ENCODE measurements around the gene MSANTD1. TPM values are rescaled to one million over a fixed set of nuclear protein-coding genes. Genes with fewer than 3 reads are reported as not detected.

Gene MSANTD1
- total RNA-seq, result under 1 TPM; 0.87 to 0.94 TPM

- H3K9me3 Mint-ChIP-seq, result no peaks in the 10 kb centered on the region
- ChIA-PET CTCF (no interaction called here), POLR2A (interaction anchor here (0.7 kb wide), 1 partner anchor 14 kb away, joined by 3 read pairs; no protein-coding TSS in a partner anchor)
- no peak for DNase-seq
- no peaks in the 10 kb centered on the region for H3K27me3 Mint-ChIP-seq
- no peaks in the 10 kb centered on the region for H3K36me3 Mint-ChIP-seq (ENCODE audit: low read depth)
- H3K27ac Mint-ChIP-seq, result no peak within 1 kb of the TSS
- no peak within 1 kb of the TSS for H3K4me3 Mint-ChIP-seq
- H3K4me1 Mint-ChIP-seq, result no peaks in the 10 kb centered on the region
Measured at GRCh38 chr4:3248811-3249661, at the start of gene MSANTD1. MSANTD1 (plus strand) TSS chr4:3249159; CDS start chr4:3249223, 64 bp downstream.

DNA sequence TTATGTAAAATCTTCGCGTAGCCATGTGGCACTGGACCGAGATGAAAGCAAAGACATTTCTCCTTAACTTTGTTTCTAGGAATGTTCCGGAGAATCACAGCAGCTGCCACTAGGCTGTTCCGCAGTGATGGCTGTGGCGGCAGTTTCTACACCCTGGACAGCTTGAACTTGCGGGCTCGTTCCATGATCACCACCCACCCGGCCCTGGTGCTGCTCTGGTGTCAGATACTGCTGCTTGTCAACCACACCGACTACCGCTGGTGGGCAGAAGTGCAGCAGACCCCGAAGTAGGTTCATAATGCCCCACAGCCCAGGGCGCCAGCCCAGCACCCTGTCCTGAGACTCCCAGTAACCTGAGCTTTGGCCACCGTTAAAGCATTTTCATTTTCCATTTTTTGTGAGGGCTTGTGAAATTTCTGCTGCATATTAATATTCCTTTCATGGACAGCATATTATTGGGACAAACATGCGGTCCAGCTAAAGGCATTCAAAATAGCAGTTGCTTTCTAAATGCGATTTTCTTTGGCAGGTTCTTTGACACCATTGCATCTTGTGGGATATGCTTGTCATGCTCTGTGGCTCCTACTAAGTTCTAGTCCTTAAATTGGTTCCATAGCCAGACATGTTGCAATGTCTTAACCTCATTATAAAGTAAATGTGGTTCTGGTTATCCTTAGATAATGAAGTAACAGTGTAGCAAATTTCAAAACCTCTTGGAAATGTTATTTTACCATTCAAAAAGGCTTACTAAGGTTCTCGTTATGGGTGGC, 49.1 kb upstream of the MSANTD1 start:
- H3K4me1 Mint-ChIP-seq, result peaks cover 76% of the 10 kb centered on the region
- DNase-seq, result no peak
- POLR2A ChIA-PET, result no interaction called here
- no peak overlapping the region for H3K27ac Mint-ChIP-seq
- no peaks in the 10 kb centered on the region for H3K9me3 Mint-ChIP-seq
- CTCF ChIA-PET, result interaction anchor here (1.1 to 5.1 kb wide), 5 partner anchors 8 to 87 kb away, joined by 3 to 19 read pairs (median 3); no protein-coding TSS in a partner anchor
- no peak overlapping the region for H3K4me3 Mint-ChIP-seq
- peaks cover 57% of the 10 kb centered on the region for H3K36me3 Mint-ChIP-seq (ENCODE audit: low read depth)
- H3K27me3 Mint-ChIP-seq, result no peaks in the 10 kb centered on the region

- peaks cover 53% of the 10 kb centered on the region for H3K36me3 Mint-ChIP-seq (ENCODE audit: low read depth)
- ChIA-PET POLR2A (no interaction called here), CTCF (interaction anchor here (1.6 to 5.1 kb wide), 2 partner anchors 9 to 87 kb away, joined by 3 to 19 read pairs; no protein-coding TSS in a partner anchor)
- H3K9me3 Mint-ChIP-seq, result no peaks in the 10 kb centered on the region
- H3K27me3 Mint-ChIP-seq, result no peaks in the 10 kb centered on the region
- H3K4me3 Mint-ChIP-seq, result no peak overlapping the region
- H3K4me1 Mint-ChIP-seq, result peaks cover 69% of the 10 kb centered on the region
- no peak for DNase-seq
- peak overlapping the region; percentile 97 for H3K27ac Mint-ChIP-seq
Measured at GRCh38 chr4:3200423-3201090, 48.4 kb upstream of the MSANTD1 start.

GRCh38 chr4:3201718-3202702, 46.9 kb upstream of the MSANTD1 start:
- H3K36me3 Mint-ChIP-seq (ENCODE audit: low read depth), result peaks cover 55% of the 10 kb centered on the region
- ChIA-PET POLR2A (no interaction called here), CTCF (interaction anchor here (0.6 to 5.1 kb wide), 5 partner anchors 10 to 114 kb away, joined by 3 to 19 read pairs (median 3); no protein-coding TSS in a partner anchor)
- H3K4me1 Mint-ChIP-seq, result peaks cover 58% of the 10 kb centered on the region
- H3K9me3 Mint-ChIP-seq, result no peaks in the 10 kb centered on the region
- peak overlapping the region; percentile 55 for H3K4me3 Mint-ChIP-seq
- peak; percentile 95 for DNase-seq
- H3K27me3 Mint-ChIP-seq, result no peaks in the 10 kb centered on the region
- peak overlapping the region; percentile 97 for H3K27ac Mint-ChIP-seq

DNA sequence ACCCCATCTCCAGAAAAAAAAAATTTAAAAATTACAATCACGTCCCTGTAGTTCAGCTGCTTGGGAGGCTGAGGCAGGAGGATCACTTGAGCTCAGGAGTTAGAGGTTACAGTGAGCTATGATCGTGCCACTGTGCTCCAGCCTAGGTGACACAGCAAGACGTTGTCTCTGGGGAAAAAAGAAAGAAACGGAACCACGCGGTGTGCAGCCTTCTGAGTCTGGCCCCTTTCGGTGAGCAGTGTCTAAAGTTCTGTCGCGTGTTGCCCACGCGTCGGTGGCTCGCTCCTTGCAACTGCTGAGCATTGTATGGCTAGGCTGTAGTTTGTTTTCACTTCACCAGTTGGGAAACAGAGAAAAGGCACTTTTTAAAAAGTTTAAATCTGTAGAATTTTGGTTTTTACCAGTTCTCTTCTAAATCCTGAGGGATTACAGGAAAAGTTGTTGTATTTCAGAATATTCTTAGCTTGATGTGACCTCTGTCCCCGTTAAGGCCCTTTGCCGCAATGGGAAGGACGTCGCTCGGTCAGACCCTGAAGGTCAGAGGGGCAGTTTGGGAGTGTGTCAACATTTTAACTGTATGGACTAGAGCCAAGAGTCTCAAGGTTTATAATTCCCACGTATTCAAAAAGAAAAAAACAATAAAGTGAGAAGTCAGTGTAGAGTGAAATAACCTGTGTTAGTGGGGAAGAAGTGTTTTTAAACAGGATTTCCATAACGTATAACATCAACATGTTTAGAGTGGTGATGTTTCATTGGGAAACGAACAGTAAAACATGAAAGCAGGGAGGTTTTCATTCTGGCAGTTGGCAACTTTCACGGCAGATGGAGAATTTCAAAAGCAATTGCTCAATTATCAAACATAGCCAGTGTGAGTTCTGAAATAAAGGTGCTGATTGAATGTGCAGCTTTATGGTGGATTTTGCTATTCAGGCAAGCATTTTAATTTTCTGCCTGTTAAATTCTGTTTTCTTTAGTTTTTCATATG, 45.8 kb upstream of the MSANTD1 start:
- Mint-ChIP-seq H3K4me3 (peak overlapping the region; percentile 55), H3K36me3 (ENCODE audit: low read depth) (peaks cover 62% of the 10 kb centered on the region), H3K27ac (peak overlapping the region; percentile 97), H3K4me1 (peaks cover 49% of the 10 kb centered on the region), H3K9me3 (no peaks in the 10 kb centered on the region), H3K27me3 (no peaks in the 10 kb centered on the region)
- ChIA-PET POLR2A (no interaction called here), CTCF (interaction anchor here (0.7 to 5.1 kb wide), 4 partner anchors 10 to 166 kb away, joined by 3 to 19 read pairs (median 4); no protein-coding TSS in a partner anchor)
- peak; percentile 48 for DNase-seq

DNA sequence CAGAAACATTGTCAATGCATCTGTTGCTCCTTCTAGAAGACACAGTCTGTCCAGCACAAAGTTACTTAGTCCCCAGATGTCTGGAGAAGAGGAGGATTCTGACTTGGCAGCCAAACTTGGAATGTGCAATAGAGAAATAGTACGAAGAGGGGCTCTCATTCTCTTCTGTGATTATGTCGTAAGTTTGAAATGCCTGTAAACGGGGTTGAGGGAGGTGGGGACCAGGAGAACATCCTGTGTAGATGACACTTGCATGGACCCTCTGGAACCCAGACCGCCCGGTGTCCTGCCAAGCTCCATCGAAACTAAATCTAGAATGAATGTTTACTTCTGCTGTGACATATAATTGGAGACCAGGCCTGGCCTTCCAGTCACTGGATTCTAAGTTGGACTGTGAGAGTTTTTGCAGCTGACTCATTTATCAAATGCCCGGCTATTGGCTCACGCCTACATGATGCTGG, 45.0 kb upstream of the MSANTD1 start:
- peaks cover 45% of the 10 kb centered on the region for H3K4me1 Mint-ChIP-seq
- no peaks in the 10 kb centered on the region for H3K9me3 Mint-ChIP-seq
- ChIA-PET CTCF (no interaction called here), POLR2A (no interaction called here)
- no peak for DNase-seq
- H3K36me3 Mint-ChIP-seq (ENCODE audit: low read depth), result peaks cover 61% of the 10 kb centered on the region
- H3K4me3 Mint-ChIP-seq, result no peak overlapping the region
- no peaks in the 10 kb centered on the region for H3K27me3 Mint-ChIP-seq
- peak overlapping the region; percentile 13 for H3K27ac Mint-ChIP-seq

DNA sequence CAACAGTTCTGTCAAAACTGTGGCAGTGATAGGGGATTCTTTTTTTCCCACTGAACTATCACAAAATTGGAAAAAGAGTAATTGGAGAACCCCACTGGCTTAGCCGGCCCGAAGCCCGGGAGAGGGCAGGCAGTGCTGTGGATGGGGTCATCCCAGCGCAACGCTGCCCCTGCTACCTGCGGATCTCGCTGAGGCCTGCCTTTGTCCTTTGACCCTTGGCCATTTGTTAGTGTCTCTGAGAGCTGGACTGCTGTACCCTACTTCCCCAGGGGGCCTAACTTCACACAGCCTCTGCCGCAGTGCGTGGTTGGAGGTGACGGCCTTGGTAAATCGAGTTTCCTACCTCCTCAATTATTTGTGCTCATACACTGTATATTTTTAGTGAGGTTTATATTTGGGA, 43.0 kb upstream of the MSANTD1 start:
- DNase-seq, result no peak
- Mint-ChIP-seq H3K27me3 (no peaks in the 10 kb centered on the region), H3K9me3 (no peaks in the 10 kb centered on the region), H3K4me1 (peaks cover 35% of the 10 kb centered on the region), H3K4me3 (no peak overlapping the region), H3K36me3 (ENCODE audit: low read depth) (peaks cover 61% of the 10 kb centered on the region), H3K27ac (no peak overlapping the region)
- ChIA-PET CTCF (no interaction called here), POLR2A (no interaction called here)

GRCh38 chr4:3206439-3207100, 42.4 kb upstream of the MSANTD1 start:
- Mint-ChIP-seq H3K9me3 (no peaks in the 10 kb centered on the region), H3K27ac (no peak overlapping the region), H3K4me1 (peaks cover 31% of the 10 kb centered on the region), H3K27me3 (no peaks in the 10 kb centered on the region), H3K36me3 (ENCODE audit: low read depth) (peaks cover 60% of the 10 kb centered on the region), H3K4me3 (no peak overlapping the region)
- CTCF ChIA-PET, result no interaction called here
- DNase-seq, result no peak
- POLR2A ChIA-PET, result no interaction called here

DNA sequence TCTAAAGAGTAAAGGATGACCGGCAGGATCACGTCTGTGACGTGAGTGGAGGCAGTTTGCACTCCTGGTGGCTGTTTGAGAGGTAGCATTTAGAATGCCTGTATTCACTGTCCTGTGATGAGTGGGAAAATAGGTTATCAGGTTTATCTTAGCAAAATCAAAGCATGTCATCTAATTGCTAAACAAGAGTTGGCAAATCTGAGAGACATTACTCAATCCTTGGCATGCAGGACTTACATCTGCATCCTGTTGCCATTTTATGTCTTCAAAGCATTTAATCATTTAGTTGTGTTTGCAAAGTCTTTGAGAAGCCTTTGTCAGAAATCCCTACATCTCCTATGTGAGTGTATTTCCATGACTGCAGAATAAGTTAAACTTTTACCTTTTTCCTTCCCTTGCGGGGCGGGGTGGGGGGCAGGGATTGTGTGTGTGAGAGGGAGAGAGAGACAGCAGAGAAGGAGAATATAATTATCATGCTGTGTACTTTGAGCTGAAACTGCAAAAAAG, 41.4 kb upstream of the MSANTD1 start:
- POLR2A ChIA-PET, result no interaction called here
- peaks cover 21% of the 10 kb centered on the region for H3K4me1 Mint-ChIP-seq
- H3K36me3 Mint-ChIP-seq (ENCODE audit: low read depth), result peaks cover 56% of the 10 kb centered on the region
- H3K9me3 Mint-ChIP-seq, result no peaks in the 10 kb centered on the region
- no peak overlapping the region for H3K4me3 Mint-ChIP-seq
- no peak overlapping the region for H3K27ac Mint-ChIP-seq
- no peak for DNase-seq
- no peaks in the 10 kb centered on the region for H3K27me3 Mint-ChIP-seq
- CTCF ChIA-PET, result no interaction called here

DNA sequence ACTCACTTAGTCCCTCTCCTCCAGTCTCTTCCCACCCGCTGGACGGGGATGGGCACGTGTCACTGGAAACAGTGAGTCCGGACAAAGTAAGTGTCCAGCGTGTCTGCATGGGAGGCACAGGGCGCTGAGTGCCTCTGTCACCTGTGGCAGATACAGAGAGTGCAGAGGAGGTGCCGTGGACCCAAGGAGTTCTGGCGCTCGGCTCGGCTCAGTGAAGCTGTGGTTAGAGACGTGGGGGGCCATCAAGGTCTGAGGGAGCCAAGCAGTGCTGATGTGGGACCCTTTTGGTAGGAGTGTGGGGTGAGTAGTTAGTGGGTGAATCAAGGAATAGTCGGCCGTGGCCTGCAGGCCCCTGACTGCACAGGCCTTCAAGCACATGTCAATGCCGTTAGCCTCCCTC, 40.1 kb upstream of the MSANTD1 start:
- peaks cover 9% of the 10 kb centered on the region for H3K4me1 Mint-ChIP-seq
- no peak for DNase-seq
- H3K9me3 Mint-ChIP-seq, result no peaks in the 10 kb centered on the region
- peaks cover 54% of the 10 kb centered on the region for H3K36me3 Mint-ChIP-seq (ENCODE audit: low read depth)
- CTCF ChIA-PET, result interaction anchor here (2.1 kb wide), 1 partner anchor 16 kb away, joined by 5 read pairs; no protein-coding TSS in a partner anchor
- POLR2A ChIA-PET, result no interaction called here
- no peak overlapping the region for H3K4me3 Mint-ChIP-seq
- no peak overlapping the region for H3K27ac Mint-ChIP-seq
- no peaks in the 10 kb centered on the region for H3K27me3 Mint-ChIP-seq
